SK-N-SH treated with all-trans-retinoic acid at 6 μM for 48 hours (cell line): Measurements from ENCODE around the gene BCHE.

ENCODE experiments used
- ATAC-seq: fragments of 200-7000 bp; cut with Tn5 transposase; 3 replicates; pipeline ENCODE4 v1.9.1; 2020; ENCODE audit warnings: mild to moderate bottlenecking, moderate library complexity
- ARNTL ChIP-seq: fragments of 450-650 bp; formaldehyde crosslinking; IDR thresholded peaks from 2 replicates; pipeline ENCODE4 v1.5.0; 2020; ENCODE audit warnings: low read depth, mild to moderate bottlenecking, moderate library complexity, borderline replicate concordance
- BACH2 ChIP-seq: fragments of 250-450 bp; sonication (Bioruptor Pico); IDR thresholded peaks from 2 replicates; pipeline ENCODE4 v1.9.0; 2021; ENCODE audit warnings: mild to moderate bottlenecking, borderline replicate concordance
- CSDC2 ChIP-seq: fragments of 250-450 bp; sonication (Bioruptor Pico); IDR thresholded peaks from 2 replicates; pipeline ENCODE4 v1.5.0; 2020; ENCODE audit warnings: mild to moderate bottlenecking, moderate library complexity
- ESRRG ChIP-seq: fragments of 250-450 bp; sonication (Bioruptor Pico); IDR thresholded peaks from 2 replicates; pipeline ENCODE4 v1.6.1; 2021; ENCODE audit warnings: mild to moderate bottlenecking
- GLIS3 ChIP-seq: fragments of 250-450 bp; sonication (Bioruptor Pico); IDR thresholded peaks from 2 replicates; pipeline ENCODE4 v1.5.0; 2020; ENCODE audit warnings: mild to moderate bottlenecking, moderate library complexity
- ISL1 ChIP-seq: fragments of 250-450 bp; sonication (Bioruptor Pico); IDR thresholded peaks from 2 replicates; pipeline ENCODE4 v2.1.2; 2022; ENCODE audit warnings: mild to moderate bottlenecking, moderate library complexity
- OSR1 ChIP-seq: fragments of 250-450 bp; sonication (Bioruptor Pico); IDR thresholded peaks from 2 replicates; pipeline ENCODE4 v1.8.0; 2022; ENCODE audit warnings: moderate library complexity, mild to moderate bottlenecking, inconsistent platforms
- PPARA ChIP-seq: fragments of 250-450 bp; sonication (Bioruptor Pico); IDR thresholded peaks from 2 replicates; pipeline ENCODE4 v1.5.0; 2020; ENCODE audit warnings: mild to moderate bottlenecking, borderline replicate concordance
- RARB ChIP-seq: fragments of 250-450 bp; sonication (Bioruptor Pico); IDR thresholded peaks from 2 replicates; pipeline ENCODE4 v1.8.0; 2021; ENCODE audit warnings: mild to moderate bottlenecking, moderate library complexity
- SNAI2 ChIP-seq: fragments of 250-450 bp; sonication (Bioruptor Pico); IDR thresholded peaks from 2 replicates; pipeline ENCODE4 v1.5.0; 2020; ENCODE audit warnings: mild to moderate bottlenecking, moderate library complexity
- TOX ChIP-seq: fragments of 250-450 bp; sonication (Bioruptor Pico); IDR thresholded peaks from 2 replicates; pipeline ENCODE4 v1.8.0; 2021; ENCODE audit warnings: mild to moderate bottlenecking, moderate library complexity, borderline replicate concordance
- ZC3H10 ChIP-seq: fragments of 250-450 bp; sonication (Bioruptor Pico); IDR thresholded peaks from 2 replicates; pipeline ENCODE4 v1.5.1; 2021; ENCODE audit warnings: mild to moderate bottlenecking, moderate library complexity
- ZFP3 ChIP-seq: fragments of 250-450 bp; sonication (Bioruptor Pico); IDR thresholded peaks from 2 replicates; pipeline ENCODE4 v1.5.0; 2020; ENCODE audit warnings: mild to moderate bottlenecking, moderate library complexity
- ZNF70 ChIP-seq: fragments of 450-650 bp; formaldehyde crosslinking; IDR thresholded peaks from 2 replicates; pipeline ENCODE4 v1.5.0; 2020; ENCODE audit warnings: mild to moderate bottlenecking, moderate library complexity
- ZNF8 ChIP-seq: fragments of 450-650 bp; formaldehyde crosslinking; IDR thresholded peaks from 2 replicates; pipeline ENCODE4 v1.5.0; 2020; ENCODE audit warnings: mild to moderate bottlenecking, moderate library complexity
- TF ChIP-seq, protein P1 (sequence below): fragments of 250-450 bp; sonication (Bioruptor Pico); IDR thresholded peaks from 2 replicates; pipeline ENCODE4 v1.5.0; 2020; ENCODE audit warnings: mild to moderate bottlenecking, moderate library complexity
- TF ChIP-seq, protein P2 (sequence below): fragments of 250-450 bp; sonication (Bioruptor Pico); IDR thresholded peaks from 2 replicates; pipeline ENCODE4 v1.5.1; 2021; ENCODE audit warnings: mild to moderate bottlenecking, moderate library complexity
- TF ChIP-seq, protein P3 (sequence below): fragments of 250-450 bp; sonication (Bioruptor Pico); IDR thresholded peaks from 2 replicates; pipeline ENCODE4 v1.5.1; 2020; ENCODE audit warnings: low read depth, mild to moderate bottlenecking, moderate library complexity
- TF ChIP-seq, protein P4 (sequence below): fragments of 250-450 bp; sonication (Bioruptor Pico); IDR thresholded peaks from 2 replicates; pipeline ENCODE4 v1.8.0; 2021; ENCODE audit warnings: low read depth, mild to moderate bottlenecking, moderate library complexity, borderline replicate concordance

The BCHE gene

DNA sequence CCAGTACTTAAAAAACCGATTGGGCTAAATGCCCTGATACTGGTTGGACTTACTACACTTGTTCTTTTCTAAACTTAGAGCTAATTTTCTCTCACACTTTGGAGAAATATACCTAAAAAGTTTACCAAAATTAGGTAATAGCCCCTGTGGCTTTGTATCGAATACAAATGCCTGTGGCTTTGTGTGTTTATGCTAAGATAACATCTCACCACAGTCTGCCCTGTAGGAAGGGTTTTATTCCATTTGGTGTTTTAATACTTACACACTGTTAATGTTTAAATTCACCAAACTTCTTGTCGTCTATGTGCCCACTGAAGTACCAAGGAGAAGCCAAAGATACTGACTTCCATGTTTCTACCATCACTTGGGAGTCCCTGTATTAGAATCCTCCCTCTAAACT is 66.4 kb downstream of the BCHE start:
- no peak for TF ChIP-seq OSR1
- TF ChIP-seq, protein P1, sequence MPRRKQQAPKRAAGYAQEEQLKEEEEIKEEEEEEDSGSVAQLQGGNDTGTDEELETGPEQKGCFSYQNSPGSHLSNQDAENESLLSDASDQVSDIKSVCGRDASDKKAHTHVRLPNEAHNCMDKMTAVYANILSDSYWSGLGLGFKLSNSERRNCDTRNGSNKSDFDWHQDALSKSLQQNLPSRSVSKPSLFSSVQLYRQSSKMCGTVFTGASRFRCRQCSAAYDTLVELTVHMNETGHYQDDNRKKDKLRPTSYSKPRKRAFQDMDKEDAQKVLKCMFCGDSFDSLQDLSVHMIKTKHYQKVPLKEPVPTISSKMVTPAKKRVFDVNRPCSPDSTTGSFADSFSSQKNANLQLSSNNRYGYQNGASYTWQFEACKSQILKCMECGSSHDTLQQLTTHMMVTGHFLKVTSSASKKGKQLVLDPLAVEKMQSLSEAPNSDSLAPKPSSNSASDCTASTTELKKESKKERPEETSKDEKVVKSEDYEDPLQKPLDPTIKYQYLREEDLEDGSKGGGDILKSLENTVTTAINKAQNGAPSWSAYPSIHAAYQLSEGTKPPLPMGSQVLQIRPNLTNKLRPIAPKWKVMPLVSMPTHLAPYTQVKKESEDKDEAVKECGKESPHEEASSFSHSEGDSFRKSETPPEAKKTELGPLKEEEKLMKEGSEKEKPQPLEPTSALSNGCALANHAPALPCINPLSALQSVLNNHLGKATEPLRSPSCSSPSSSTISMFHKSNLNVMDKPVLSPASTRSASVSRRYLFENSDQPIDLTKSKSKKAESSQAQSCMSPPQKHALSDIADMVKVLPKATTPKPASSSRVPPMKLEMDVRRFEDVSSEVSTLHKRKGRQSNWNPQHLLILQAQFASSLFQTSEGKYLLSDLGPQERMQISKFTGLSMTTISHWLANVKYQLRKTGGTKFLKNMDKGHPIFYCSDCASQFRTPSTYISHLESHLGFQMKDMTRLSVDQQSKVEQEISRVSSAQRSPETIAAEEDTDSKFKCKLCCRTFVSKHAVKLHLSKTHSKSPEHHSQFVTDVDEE (CRISPR knock-in tag) = no peak
- no peak for TF ChIP-seq ZFP3 (CRISPR knock-in tag)
- no peak for TF ChIP-seq CSDC2
- no peak for TF ChIP-seq ZNF70
- TF ChIP-seq, protein P2, sequence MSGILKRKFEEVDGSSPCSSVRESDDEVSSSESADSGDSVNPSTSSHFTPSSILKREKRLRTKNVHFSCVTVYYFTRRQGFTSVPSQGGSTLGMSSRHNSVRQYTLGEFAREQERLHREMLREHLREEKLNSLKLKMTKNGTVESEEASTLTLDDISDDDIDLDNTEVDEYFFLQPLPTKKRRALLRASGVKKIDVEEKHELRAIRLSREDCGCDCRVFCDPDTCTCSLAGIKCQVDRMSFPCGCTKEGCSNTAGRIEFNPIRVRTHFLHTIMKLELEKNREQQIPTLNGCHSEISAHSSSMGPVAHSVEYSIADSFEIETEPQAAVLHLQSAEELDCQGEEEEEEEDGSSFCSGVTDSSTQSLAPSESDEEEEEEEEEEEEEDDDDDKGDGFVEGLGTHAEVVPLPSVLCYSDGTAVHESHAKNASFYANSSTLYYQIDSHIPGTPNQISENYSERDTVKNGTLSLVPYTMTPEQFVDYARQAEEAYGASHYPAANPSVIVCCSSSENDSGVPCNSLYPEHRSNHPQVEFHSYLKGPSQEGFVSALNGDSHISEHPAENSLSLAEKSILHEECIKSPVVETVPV (CRISPR knock-in tag) = no peak
- TF ChIP-seq GLIS3 (CRISPR knock-in tag) = no peak
- TF ChIP-seq ZNF8 (CRISPR knock-in tag) = no peak
- TF ChIP-seq, all 23 proteins: peak for 0
- ATAC-seq = no peak

DNA sequence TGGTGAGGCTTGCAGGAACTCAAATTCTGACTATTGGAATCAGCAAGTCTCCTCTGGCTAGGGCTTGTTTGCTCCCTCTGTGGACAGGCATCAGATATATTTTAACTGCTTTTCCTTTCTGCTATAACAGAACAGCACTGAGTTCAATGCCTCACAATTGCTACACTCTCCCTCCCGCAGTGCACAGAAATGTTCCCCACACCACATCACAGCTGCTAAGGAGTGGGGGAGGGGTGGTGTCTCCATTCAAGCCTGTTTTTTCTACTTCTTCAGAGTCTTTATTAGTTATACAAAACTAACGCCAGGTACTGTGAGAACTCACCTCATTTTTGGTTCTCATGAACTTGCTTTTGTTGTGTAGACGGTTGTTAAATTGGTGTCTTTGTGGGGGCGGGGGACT is 68.5 kb downstream of the BCHE start:
- TF ChIP-seq SNAI2 (CRISPR knock-in tag) (no peak), GLIS3 (CRISPR knock-in tag) (no peak), RARB (CRISPR knock-in tag) (no peak), ISL1 (CRISPR knock-in tag) (no peak), ZC3H10 (CRISPR knock-in tag) (no peak), ESRRG (CRISPR knock-in tag) (no peak)

DNA sequence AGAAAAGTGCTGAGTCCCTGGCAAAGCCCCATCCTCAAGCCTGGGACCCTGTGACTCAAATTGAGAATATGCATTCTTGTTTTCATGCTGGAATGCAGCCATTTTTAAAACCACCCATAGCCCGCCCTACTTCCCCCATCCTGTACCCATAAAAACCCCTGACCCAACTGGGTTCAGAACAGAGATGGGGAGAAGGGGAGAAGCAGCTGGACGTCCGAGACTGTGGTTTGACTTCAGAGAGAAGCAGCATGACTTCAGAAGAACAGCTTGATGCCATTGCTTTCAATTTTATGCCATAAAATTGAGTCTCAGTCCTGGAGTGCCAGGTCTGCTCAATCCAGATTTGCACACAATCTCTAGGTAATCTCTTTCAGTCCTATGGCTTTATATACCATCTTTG is 78.2 kb downstream of the BCHE start:
- ATAC-seq = no peak
- TF ChIP-seq CSDC2 (no peak), RARB (CRISPR knock-in tag) (no peak), OSR1 (no peak), ZC3H10 (CRISPR knock-in tag) (no peak), ARNTL (CRISPR knock-in tag) (no peak), TOX (CRISPR knock-in tag) (no peak), GLIS3 (CRISPR knock-in tag) (no peak), ZFP3 (CRISPR knock-in tag) (no peak), BACH2 (no peak), PPARA (CRISPR knock-in tag) (no peak), ZNF8 (CRISPR knock-in tag) (no peak), SNAI2 (CRISPR knock-in tag) (no peak)
- TF ChIP-seq, protein P3, sequence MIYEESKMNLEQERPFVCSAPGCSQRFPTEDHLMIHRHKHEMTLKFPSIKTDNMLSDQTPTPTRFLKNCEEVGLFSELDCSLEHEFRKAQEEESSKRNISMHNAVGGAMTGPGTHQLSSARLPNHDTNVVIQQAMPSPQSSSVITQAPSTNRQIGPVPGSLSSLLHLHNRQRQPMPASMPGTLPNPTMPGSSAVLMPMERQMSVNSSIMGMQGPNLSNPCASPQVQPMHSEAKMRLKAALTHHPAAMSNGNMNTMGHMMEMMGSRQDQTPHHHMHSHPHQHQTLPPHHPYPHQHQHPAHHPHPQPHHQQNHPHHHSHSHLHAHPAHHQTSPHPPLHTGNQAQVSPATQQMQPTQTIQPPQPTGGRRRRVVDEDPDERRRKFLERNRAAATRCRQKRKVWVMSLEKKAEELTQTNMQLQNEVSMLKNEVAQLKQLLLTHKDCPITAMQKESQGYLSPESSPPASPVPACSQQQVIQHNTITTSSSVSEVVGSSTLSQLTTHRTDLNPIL = no peak
- TF ChIP-seq, protein P4, sequence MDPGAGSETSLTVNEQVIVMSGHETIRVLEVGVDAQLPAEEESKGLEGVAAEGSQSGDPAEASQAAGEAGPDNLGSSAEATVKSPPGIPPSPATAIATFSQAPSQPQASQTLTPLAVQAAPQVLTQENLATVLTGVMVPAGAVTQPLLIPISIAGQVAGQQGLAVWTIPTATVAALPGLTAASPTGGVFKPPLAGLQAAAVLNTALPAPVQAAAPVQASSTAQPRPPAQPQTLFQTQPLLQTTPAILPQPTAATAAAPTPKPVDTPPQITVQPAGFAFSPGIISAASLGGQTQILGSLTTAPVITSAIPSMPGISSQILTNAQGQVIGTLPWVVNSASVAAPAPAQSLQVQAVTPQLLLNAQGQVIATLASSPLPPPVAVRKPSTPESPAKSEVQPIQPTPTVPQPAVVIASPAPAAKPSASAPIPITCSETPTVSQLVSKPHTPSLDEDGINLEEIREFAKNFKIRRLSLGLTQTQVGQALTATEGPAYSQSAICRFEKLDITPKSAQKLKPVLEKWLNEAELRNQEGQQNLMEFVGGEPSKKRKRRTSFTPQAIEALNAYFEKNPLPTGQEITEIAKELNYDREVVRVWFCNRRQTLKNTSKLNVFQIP (CRISPR knock-in tag) = no peak
- TF ChIP-seq, protein P1 (CRISPR knock-in tag) = no peak
- TF ChIP-seq, protein P2 (CRISPR knock-in tag) = no peak
- TF ChIP-seq, all 23 proteins: peak for 0

More for the DNA sequence above, 68.5 kb downstream of the BCHE start:
- ATAC-seq = no peak
